ENCODE data around the gene CA5A. TPM values are rescaled to one million over a fixed set of nuclear protein-coding genes. Genes with fewer than 3 reads are reported as not detected.

The CA5A gene
- total and polyA plus RNA-seq, 9 of the 15 experiments (the other 6 are each of a cell fraction or from before 2014, with no cell fraction given): not detected

DNA sequence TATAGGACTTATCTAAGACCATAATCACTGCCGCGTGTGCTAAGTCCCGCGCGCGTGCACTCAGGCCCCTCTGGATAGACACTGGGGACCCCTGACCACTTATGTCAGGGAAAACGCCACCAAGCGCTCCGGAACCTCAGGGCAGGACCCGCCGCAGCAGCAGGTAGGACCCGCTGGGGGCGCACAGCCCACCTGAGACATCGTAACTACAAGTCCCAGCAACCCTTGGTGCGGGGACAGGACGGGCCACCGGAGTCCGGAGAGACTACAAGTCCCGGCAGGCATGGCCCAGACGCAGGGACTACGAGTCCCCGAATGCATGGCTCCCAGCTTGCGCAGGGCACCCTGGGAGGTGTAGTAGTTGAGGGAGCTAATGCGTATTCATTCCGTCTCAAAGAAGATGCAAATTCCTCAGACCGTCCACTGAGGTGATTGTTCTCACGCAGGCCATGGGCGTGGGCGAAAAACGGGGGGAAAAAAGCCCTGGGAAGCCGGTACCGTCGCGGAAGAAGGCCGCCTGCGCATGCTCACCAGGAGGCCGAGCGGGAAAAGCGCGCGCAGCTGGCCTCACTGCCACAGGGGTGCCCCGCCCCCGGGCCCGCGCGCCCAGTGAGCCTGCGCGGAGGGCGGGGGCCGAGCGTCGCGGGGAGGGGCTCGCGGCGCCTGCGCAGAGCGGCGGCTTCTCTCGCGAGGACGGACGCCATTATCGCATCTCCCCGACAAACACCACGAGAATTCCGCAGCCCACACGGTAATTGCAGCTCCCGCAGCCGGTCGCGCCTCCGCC, 14.6 kb upstream of the CA5A start, which contains the start of gene BANP (continued):
- no peak; a peak in 1 of 3 replicates for TF ChIP-seq CBX3 (IDR thresholded peaks at IDR 0.05; ENCODE audit: borderline replicate concordance in 1 of 2, low read length in 2 of 2)
- no peak for TF ChIP-seq NR0B1 (IDR thresholded peaks at IDR 0.05; ENCODE audit: partially characterized antibody)
- TF ChIP-seq MXD1 (CRISPR knock-in tag; IDR thresholded peaks at IDR 0.05; ENCODE audit: borderline replicate concordance, poor library complexity, severe bottlenecking): no peak
- peak; percentile 55; the same call in 1 of the 2 replicates for TF ChIP-seq ZBED1 (IDR thresholded peaks at IDR 0.05)
- TF ChIP-seq KAT7 (CRISPR knock-in tag; IDR thresholded peaks at IDR 0.05; ENCODE audit: borderline replicate concordance): no peak
- TF ChIP-seq RHOXF2B (CRISPR knock-in tag; conservative IDR thresholded peaks at IDR 0.05): no peak
- peak; percentile 62 for TF ChIP-seq TAF1 (IDR thresholded peaks at IDR 0.05; ENCODE audit: control insufficient read depth, extremely low read depth, insufficient read depth, low read length, severe bottlenecking)
- TF ChIP-seq ZNF561 (CRISPR knock-in tag; conservative IDR thresholded peaks at IDR 0.05): no peak
- TF ChIP-seq ZNF785 (CRISPR knock-in tag; IDR thresholded peaks at IDR 0.05): no peak
- TF ChIP-seq MAZ (CRISPR knock-in tag; conservative IDR thresholded peaks at IDR 0.05 in 1 of 2, IDR thresholded peaks at IDR 0.05 in 1 of 2): peak; percentile 93 to 100
- peak in 1 of 2 experiments; percentile 87; a peak in 1 of 4 replicates for TF ChIP-seq KDM4B (IDR thresholded peaks at IDR 0.05; ENCODE audit: borderline replicate concordance in 2 of 2, low read depth in 1 of 2)
- peak; percentile 77 for TF ChIP-seq KAT2B (IDR thresholded peaks at IDR 0.05; ENCODE audit: low read depth, low read length)
- TF ChIP-seq TBL1XR1 (IDR thresholded peaks at IDR 0.05; ENCODE audit: low read length in 2 of 2): peak; percentile 23 to 69; a peak in 3 of 4 replicates
- no peak for TF ChIP-seq ID3 (CRISPR knock-in tag; IDR thresholded peaks at IDR 0.05)
- TF ChIP-seq ID3 (tag; IDR thresholded peaks at IDR 0.05): peak; percentile 96
- TF ChIP-seq ZNF217 (CRISPR knock-in tag; IDR thresholded peaks at IDR 0.05): no peak
- TF ChIP-seq ZNF668 (CRISPR knock-in tag; IDR thresholded peaks at IDR 0.05): peak; percentile 7; the same call in 1 of the 2 replicates
- TF ChIP-seq E2F8 (IDR thresholded peaks at IDR 0.05; ENCODE audit: low read depth, partially characterized antibody): peak; percentile 47
- 0 out of 2 replicates have a peak, but pooled peaks have one; percentile 11 for TF ChIP-seq PTRF (tag; IDR thresholded peaks at IDR 0.05)
- TF ChIP-seq HDGF (IDR thresholded peaks at IDR 0.05): no peak
- TF ChIP-seq TCF15 (CRISPR knock-in tag; IDR thresholded peaks at IDR 0.05): peak; percentile 67; the same call in 1 of the 2 replicates
- no peak for TF ChIP-seq HDAC6 (IDR thresholded peaks at IDR 0.05; ENCODE audit: low read depth, low read length)

Data from K562 (cell line).